ENCODE measurements around the gene VRK2.
"Not testable (repeated sequence)": the region's sequence is repeated elsewhere in the genome, so short reads cannot be mapped to it uniquely, and the experiment has no call there.

The VRK2 gene

GRCh38 chr2:58055033-58055786 lies 8.6 kb downstream of the VRK2 start:
- DNase-seq, result no peak

- DNase-seq, result no peak
Measured at GRCh38 chr2:58056192-58056916, 9.7 kb downstream of the VRK2 start.

- no peak for DNase-seq
Measured at GRCh38 chr2:58057707-58058530, 11.3 kb downstream of the VRK2 start.

GRCh38 chr2:58063641-58064040 lies 17.0 kb downstream of the VRK2 start:
- no peak for DNase-seq

- no peak for DNase-seq
Measured at GRCh38 chr2:58064086-58064485, 17.5 kb downstream of the VRK2 start.

GRCh38 chr2:58065248-58065647 lies 18.6 kb downstream of the VRK2 start:
- DNase-seq, result no peak

GRCh38 chr2:58067001-58067400 lies 20.4 kb downstream of the VRK2 start:
- no peak for DNase-seq

- DNase-seq, result no peak
Measured at GRCh38 chr2:58070765-58071164, 24.2 kb downstream of the VRK2 start.

- DNase-seq, result no peak
Measured at GRCh38 chr2:58072102-58072501, 25.5 kb downstream of the VRK2 start.

GRCh38 chr2:58073008-58073407 lies 26.4 kb downstream of the VRK2 start:
- DNase-seq, result no peak

- DNase-seq, result no peak
Measured at GRCh38 chr2:58073751-58074150, 27.1 kb downstream of the VRK2 start.

- no peak for DNase-seq
Measured at GRCh38 chr2:58081000-58081399, 34.4 kb downstream of the VRK2 start.

GRCh38 chr2:58089081-58089480 lies 42.5 kb downstream of the VRK2 start:
- no peak for DNase-seq

- not testable (repeated sequence) for DNase-seq
Measured at GRCh38 chr2:58092772-58093171, 46.2 kb downstream of the VRK2 start.

GRCh38 chr2:58097025-58097424 lies 50.4 kb downstream of the VRK2 start:
- DNase-seq, result no peak

- no peak for DNase-seq
Measured at GRCh38 chr2:58098254-58099095, 51.9 kb downstream of the VRK2 start.

- no peak for DNase-seq
Measured at GRCh38 chr2:58099096-58099769, 52.6 kb downstream of the VRK2 start.

- DNase-seq, result no peak
Measured at GRCh38 chr2:58101500-58101899, 54.9 kb downstream of the VRK2 start.

- DNase-seq, result no peak
Measured at GRCh38 chr2:58106896-58107295, 60.3 kb downstream of the VRK2 start.

- no peak for DNase-seq
Measured at GRCh38 chr2:58107803-58108710, 61.5 kb downstream of the VRK2 start.

- DNase-seq, result no peak
Measured at GRCh38 chr2:58109481-58109880, 62.9 kb downstream of the VRK2 start.

Data from NK-92 treated with Interleukin-12 subunit alpha and Interleukin-12 subunit beta, amount 100 ng/mL, for 24 hours (cell line).